COLO668 (cell line): ENCODE data around the gene GSK3B.
"Not testable (repeated sequence)": the region's sequence is repeated elsewhere in the genome, so short reads cannot be mapped to it uniquely, and the experiment has no call there.

ENCODE experiments used
- DNase-seq: peaks from one replicate; lab custom pipeline; 2025; ENCODE audit not compliant: unreplicated experiment; lab: John Stamatoyannopoulos, UW

The GSK3B gene

DNA sequence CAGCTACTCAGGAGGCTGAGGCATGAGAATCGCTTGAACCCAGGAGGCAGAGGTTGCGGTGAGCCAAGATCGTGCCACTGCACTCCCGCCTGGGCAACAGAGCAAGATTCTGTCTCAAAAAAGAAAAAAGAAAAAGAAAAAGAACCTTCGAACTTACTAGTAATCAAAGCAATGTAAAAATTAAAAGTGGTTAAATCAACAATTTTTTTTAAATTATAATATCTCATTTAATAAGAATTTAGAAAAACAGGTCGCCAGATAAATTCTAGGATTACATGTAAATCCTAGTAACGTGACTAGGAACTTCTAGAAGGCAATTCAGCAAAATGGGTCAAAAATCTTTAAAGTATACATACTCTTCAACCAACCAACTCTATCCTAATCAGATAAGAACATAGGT, 37.2 kb downstream of the GSK3B start:
- no peak for DNase-seq

DNA sequence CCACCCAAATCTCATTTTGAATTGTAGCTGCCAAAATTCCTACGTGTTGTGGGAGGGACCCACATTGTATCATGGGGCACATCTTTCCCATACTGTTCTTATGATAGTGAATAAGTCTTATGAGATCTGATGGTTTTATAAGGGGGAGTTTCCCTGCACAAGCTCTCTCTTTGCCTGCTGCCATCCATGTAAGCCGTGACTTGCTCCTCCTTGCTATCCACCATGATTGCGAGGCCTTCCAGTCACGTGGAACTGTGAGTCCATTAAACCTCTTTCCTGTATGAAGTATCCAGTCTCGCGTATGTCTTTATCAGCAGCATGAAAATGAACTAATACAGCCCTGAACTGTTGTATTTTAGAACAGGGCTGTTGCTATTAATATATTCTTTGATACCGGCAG, 40.6 kb downstream of the GSK3B start:
- DNase-seq: not testable (repeated sequence)

DNA sequence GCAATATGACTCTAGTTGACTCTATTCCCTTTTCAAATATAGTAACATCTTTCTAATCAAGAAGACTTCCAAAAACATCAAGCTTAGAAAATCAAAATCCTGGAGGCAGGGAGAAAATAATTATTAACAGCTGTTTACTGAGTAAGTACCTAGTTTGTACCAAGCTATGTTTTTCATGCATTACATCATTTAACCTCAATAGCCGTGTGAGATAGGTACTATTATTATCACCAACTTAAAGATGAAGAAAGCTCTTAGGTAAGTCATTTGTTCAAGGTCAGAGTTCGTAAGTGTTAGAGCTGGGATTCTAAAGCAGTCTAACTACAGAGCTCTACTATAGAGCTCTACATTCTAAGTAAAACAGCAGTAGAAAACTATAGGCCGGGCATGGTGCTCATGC, 41.6 kb downstream of the GSK3B start:
- DNase-seq: no peak

DNA sequence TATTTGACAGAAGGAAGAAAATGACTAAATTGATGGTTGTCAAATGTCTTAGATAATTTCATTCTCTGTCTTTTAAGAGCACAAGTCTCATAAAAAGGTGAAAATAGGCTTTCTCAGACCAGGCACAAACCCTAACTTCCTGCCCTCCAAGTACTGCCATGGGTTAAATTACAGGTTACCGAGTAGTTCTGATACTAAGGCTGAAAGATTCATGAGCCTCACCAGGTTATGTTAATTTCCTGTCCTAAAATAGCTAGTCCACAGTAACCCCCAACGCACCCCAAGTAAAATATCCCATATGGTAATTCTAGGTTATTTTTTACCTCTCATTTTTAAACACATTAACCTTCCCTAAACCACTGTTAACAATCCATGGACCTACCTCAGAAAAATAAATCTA, 42.0 kb downstream of the GSK3B start:
- no peak for DNase-seq

DNA sequence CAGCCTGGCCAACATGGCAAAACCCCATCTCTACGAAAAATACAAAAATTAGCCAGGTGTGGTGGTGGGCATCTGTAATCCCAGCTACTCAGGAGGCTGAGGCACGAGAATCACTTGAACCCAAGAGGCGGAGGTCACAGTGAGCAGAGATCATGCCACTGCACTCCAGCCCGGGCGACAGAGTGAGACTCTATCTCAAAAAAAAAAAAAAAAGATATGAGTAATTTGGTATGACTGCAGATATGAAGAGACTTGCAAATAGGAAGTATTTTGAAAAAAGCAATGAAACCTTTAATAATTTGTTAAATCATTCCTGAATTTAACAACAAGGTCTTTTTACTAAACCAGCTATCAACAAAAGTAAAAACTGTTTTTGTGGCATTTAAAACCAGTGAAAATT, 42.7 kb downstream of the GSK3B start:
- not testable (repeated sequence) for DNase-seq

DNA sequence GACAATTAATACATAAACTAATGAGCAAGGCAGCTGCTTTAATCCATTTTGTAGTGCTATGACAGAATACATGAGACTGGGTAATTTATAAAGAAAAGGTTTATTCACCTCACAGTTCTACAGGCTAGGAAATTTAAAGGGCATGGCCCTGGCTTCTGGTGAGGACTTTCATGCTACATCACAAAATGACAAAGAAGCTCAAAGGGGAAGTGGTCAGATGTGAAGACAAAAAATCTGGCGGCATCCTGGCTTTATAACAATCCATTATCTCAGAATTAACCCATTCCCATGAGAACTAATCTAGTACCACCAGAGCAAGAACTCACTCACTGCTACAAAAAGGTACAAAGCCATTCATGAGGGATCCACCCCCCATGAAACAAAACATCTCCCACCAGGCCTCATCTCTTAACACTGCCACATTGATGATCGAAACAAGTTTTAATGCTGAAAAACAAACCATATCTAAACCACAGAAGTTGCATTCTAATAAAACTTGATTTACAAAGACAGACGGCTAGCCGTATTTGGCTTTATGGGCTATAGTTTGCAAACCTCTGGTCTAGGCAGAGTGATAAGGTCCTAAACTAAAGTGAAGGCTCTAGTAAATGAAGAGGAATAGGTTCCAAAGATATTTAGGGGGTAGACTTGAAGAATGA, 44.2 kb downstream of the GSK3B start:
- DNase-seq: no peak

DNA sequence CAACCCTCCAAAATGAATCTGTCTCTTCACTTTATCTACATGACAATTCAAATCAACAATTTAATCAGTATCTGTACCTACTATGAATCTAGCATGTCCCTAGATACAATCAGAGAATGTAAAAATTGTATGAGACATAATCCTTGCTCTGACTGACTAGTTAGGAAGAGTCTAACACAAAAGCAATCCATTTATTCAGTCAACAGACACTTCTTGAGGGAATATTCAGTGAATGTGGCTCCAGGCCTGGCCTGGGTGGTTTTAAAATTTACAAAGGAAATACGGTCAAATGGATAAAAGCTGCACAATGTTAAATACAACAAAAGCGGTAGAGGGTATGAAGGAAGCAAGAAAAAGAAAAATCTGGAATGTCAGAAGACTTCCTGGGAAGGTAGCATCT, 45.2 kb downstream of the GSK3B start:
- no peak for DNase-seq

DNA sequence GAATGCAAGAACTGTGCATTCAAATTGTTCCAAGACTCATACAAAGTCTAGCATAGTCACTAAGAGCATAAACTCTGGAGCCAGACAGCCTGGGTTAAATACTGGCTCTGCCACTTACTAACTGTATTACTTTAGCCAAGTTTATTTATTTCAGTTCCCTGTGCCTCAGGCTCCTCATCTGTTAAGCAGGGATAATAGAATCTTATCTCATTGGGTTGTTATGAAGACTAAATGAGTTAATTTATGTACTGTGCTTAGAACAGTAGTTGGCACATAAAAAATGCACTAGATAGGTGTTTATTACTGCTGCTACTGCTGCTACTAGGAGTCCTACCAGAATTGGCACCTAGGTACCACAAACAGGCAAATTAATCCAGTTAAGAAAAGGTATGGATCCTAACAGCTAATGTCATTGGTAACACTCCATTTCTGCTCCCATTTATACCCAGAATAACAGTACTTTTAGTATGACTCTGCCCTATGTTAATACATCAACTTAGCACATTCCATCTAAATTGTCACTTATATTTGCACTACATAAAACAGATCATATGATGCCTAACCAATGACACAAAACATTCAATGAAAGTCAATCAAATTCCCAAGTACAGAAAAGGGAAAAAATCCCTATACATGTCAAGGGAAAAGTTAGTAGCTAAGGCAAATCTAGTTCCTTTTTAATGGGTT, 45.7 kb downstream of the GSK3B start:
- DNase-seq: no peak

DNA sequence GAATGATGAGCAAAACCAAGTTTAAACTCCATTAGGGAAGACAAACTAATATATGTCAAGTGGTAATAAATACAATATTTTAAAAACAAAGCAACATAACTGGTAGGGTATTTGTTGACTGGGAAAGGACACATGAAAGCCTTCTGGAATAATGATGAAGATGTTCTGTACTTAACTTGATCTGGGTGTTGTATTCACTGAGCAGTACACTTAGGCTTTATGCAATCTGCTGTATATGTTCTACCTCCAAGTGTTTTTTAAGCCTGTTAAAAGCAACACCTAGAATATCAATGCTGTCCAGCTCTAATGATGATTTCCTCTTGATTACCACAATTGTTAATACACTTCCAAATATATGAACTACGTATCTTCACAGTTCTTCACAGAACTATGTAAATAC, 46.6 kb downstream of the GSK3B start:
- no peak for DNase-seq

DNA sequence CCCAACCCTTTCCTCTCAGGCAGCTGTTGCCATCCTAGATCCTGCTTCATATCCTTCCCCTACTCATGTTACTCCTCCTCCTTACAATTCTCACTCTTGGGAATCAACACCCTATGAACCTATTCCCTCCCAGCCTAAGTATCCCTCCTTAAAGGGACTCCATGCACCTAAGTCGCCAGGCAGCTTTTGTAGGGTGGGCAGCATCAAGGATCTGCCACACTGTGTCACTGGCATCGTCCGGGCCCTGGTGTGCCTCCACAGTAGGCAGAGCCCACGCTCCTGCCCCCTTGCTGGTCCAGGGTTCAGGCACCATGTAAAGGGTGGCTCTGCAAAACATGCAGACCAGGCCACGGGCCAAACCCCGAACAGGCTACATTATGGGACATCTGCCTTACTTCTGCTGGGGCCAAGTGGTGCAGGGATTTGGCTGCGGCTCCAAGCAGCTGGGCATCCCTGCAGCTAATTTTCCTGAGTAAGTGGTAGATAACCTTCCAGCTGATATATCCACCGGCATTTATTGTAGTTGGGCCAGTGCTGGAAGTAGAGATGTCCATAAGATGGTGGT, 53.4 kb downstream of the GSK3B start:
- no peak for DNase-seq

DNA sequence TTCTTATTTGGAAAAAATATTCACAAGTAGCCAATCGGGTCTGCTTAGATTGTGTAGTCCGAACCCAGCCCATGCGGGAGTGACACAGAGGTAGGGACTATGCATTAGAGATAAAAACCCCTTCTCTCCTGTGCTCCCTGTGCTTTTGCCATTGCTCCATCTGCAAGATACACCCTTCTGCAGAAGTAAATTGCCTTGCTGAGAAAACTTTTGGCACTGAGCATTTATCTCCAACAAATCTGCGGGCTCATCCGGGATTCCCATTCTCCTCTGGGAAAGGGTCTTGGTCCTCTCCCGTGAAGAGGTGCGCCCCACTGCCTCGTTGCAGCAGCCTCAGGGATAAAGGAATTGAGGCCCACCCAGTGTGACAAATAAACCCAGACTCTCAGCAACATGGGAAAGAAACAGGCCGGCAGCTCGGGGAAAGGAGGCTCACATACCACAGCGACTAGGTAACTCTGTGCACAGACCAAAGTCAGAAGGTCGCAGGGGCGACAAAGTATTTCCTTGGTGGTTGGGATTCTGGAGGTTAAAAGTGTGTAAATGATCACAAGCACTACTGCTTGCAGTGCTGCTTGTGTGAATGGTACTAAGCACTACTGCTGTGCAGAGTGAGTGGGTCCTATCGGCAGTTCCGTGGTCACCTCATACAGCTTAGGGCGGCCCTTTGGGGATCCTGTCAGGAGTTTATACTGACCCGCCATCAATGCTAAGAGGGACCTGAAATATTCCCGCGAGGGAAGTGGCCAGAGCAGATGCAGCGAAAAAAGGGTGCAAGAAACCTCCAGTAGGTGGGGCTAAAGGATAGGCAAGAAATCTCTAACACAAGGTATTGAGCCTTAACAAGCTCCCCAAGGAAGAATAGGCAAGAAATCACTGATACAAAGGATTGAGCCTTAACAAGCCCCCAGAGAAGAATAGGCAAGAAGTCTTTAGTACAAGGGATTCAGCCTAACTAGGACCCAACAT, 54.3 kb downstream of the GSK3B start:
- no peak for DNase-seq

DNA sequence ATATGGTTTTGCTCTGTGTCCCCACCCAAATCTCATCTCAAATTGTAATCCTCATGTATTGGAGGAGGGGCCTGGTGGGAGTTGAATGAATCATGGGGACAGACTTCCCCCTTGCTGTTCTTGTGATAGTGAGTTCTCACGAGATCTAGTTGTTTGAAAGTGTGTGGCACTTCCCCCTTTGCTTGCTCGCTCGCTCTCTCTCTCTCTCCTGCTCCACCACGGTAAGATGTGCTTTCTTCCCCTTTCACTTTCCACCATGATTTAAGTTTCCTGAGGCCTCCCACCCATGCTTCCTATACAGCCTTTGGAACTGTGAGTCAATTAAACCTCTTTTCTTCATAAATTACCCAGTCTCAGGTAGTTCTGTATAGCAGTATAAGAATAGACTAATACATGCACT, 60.7 kb downstream of the GSK3B start:
- DNase-seq: no peak

DNA sequence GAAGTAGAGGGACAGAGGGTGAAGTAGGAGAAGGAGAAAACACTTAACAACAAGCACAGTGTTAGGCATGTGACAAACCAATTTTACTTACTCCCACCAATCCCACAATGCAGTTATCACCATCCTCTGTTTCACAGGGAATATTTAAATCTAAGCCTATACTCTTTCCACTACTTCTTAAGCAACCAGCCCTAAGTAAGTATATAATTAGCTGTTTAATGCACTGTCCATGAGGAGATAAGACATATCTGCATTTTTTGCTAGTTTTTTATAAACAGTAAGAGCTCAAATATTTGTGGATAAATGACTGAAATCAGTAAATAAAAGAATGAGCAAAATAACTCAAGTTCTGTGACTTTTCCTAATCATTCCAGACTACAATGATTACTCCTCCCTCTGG, 62.7 kb downstream of the GSK3B start:
- DNase-seq: no peak

DNA sequence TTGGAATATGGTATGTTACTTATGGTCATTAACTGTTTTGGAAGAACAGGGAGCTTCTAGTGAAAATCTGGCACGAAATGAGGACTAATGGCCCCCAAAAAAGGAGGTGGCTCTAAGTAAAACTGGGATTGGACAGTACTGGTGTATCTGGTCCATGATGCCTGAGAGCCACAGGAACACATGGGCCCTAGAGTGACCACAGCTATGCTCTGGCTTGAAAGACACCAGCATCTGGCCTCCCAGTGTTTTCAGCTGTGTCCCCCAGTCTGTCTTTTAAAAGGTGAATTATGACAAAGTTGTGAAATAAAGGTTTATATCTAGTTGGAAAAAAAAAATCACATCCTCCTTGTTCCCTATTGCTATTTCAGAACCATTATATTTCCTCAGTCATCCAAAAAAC, 64.5 kb downstream of the GSK3B start:
- no peak for DNase-seq

DNA sequence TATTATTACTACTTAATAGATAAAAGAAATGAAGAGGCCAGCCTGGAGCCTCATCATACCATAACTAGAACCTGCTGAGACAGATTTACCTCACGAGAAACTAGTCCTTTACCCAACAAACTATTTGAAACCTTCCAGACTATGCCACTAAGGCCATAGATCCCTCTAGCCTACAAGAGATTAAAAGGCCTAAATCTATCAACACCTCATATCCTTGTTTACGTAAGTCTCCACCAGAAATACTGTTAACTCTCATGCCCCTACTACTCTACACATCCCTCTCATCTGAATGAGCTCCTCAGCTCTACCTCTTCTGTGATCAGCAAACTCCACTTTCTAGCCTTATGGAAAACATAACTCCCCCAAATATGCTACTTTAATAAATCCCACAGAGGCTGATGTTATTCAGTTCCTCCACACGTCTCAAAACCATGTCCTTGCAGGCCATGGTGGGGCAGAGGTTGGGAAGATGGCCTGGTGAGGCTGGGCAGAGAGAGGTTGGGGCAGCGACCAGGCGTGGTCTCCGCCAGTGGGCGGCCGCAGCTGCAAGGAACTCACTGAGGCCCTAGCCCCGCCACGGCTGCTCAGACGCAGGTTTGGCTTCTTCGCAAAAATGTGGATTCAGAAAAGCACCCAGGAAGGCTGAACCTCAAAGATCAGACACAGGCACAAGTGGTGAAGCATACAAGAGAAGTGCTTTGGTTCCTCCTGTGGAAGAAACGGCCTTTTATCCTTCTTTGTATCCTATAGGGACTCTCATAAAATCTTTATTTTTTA, 65.8 kb downstream of the GSK3B start:
- no peak for DNase-seq

DNA sequence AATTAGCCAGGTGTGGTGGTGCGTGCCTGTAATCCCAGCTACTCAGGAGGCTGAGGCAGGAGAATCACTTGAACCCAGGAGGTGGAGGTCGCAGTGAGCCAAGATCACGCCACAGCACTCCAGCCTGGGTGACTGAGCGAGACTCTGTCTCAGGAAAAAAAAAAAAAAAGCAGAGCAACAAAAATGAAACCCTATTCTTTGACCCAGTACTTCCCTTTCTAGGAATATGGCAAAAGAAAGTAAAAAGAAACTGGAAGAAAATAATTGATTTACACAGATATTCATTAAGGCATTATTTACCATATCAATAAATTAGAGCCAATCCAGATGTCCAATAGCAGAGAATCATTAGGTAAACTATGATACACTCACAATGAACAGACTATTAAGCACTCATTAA, 67.0 kb downstream of the GSK3B start:
- DNase-seq: no peak

DNA sequence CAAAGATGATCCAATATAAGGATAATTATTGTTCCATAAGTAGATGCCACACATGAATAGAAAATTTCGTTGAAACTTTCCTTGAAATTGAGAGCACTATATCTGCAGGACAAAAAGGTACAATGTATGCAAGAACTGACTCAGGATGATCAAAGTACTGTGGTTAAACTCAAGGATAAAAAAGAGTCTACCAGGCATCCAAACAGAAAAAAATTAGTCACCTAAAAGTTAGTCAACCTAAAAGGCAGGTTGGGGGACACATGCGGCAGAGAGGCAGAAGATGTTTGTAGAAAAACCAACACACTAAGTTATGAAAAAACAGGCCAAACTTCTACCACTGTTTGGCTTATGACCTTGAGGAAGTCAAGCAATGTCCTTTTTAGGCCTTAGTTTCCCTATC, 68.7 kb downstream of the GSK3B start:
- no peak for DNase-seq

DNA sequence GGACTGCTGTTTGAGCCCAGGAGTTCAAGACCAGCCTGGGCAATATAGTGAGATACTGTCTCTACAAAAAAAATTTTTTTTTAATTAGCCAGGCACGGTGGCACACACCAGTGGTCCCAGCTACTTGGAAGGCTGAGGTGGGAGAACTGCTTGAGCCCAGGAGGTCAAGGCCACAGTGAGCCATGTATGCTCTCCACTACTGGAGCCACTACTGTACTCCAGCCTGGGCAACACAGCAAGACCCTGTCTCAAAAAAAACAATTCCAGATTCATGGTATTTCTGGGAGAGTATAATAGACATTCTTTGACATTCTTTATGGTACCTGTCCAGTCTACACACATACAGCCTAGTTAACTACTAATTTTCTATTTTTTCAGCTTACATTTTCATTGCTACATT, 70.1 kb downstream of the GSK3B start:
- no peak for DNase-seq

DNA sequence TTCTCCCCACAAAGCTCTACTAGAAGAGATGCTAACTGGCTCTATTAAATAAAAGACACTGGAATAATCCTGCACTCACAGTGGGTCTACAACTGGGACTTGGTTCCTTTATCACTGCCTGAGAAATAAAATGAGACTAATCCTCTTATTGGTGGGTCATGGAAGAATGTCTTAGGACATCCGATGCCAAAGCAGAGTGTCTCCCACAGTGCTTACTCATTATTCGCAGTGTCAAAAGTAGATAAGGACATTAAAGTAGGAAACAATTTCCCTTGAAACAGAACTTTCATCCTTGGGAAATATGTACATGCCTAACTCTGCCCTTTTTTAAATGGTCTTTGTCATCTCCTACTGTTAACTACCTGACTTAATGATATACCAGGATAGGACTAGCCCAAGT, 71.5 kb downstream of the GSK3B start:
- no peak for DNase-seq

DNA sequence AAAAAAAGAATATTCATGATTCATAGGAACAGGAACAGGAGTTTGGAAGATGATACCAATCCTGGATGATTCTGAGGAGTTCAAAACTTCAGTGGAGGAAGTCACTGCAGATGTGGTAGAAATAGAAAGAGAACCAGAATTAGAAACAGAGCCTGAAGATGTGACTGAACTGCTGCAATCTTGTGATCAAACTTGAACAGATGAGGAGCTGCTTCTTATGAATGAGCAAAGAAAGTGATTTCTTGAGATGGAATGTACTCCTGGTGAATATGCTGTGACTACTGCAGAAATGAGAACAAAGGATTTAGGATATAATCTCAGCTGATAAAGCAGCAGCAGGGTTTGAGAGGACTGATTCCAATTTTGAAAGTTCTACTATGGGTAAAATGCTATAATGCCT, 72.7 kb downstream of the GSK3B start:
- DNase-seq: no peak

DNA sequence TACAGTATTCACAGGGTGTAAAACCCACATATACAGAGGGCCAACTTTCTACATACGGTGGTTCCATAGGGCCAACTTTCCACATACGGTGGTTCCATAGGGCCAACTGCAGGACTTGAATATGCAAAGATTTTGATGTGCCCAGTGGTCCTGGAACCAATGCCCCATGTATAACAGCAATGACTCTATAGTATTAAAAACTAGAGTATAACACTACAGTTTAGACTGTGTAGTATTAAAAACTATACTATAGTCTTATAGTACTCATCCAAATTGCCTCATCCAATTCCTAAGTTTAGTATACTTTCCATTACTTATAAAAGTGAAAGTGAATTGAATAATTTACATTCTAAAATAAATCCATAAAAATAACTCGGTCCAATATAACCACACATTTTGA, 75.9 kb downstream of the GSK3B start:
- DNase-seq: no peak
